Muscle of leg (tissue), 11 donors: Measurements from ENCODE around the gene ZSWIM1. TPM values are rescaled to one million over a fixed set of nuclear protein-coding genes. Genes with fewer than 3 reads are reported as not detected.

Source experiments
- DNase-seq: peaks from one replicate; pipeline ENCODE4 v3.0.0; 2013
- H3K27ac ChIP-seq: one replicate; pipeline ENCODE4 v1.5.1; 2013; ENCODE audit warnings: mild to moderate bottlenecking, low read length, control low read depth
- H3K27me3 ChIP-seq: one replicate; pipeline ENCODE4 v1.6.1; 2013; ENCODE audit warnings: low read length; ENCODE audit not compliant: control insufficient read depth, insufficient read depth
- H3K36me3 ChIP-seq: one replicate; pipeline ENCODE4 v1.6.1; 2013; ENCODE audit warnings: low read length; ENCODE audit not compliant: control insufficient read depth, insufficient read depth
- H3K4me1 ChIP-seq: one replicate; pipeline ENCODE4 v1.6.1; 2013; ENCODE audit warnings: low read length; ENCODE audit not compliant: control insufficient read depth, insufficient read depth
- H3K4me3 ChIP-seq: one replicate; pipeline ENCODE4 v1.5.1; 2013; ENCODE audit warnings: low read length, control low read depth
- H3K9me3 ChIP-seq: replicated peaks from 2 replicates; pipeline ENCODE4 v1.6.1; 2013; ENCODE audit warnings: low read depth, low read length; ENCODE audit not compliant: control insufficient read depth
- WGBS: methylation state at CpG from one replicate; pipeline ENCODE4 v1.1.5; 2013; ENCODE audit warnings: missing lambda C conversion rate; ENCODE audit not compliant: insufficient coverage; 5-methylcytosine and 5-hydroxymethylcytosine counted together
- polyA plus RNA-seq, 8 donors: library from polyadenylated mRNA; unstranded; fragments of 120-200 nt; gene quantifications; one replicate each; pipeline versions ENCODE4 v1.2.1 to v1.2.3, GENCODE V29; 2013; ENCODE audit warnings: inconsistent platforms in 1 of 8, low replicate concordance in 1 of 8; ENCODE audit not compliant: insufficient read length in 8 of 8, insufficient read depth in 1 of 8
- total RNA-seq: library from RNA; stranded (reverse); fragments of 120-200 nt; gene quantifications from one replicate; pipeline ENCODE4 v1.2.4, GENCODE V29; 2013

Gene ZSWIM1
- total and polyA plus RNA-seq, 9 donors, result 5.1 to 12.3 (median 9.5) TPM

- 20% methylated on average over 2 of the region's 5 CpGs for WGBS
- peaks cover under 1% of the 10 kb centered on the region for H3K27me3 ChIP-seq
- H3K27ac ChIP-seq, result peak overlapping the region; percentile 80
- no peak overlapping the region for H3K4me3 ChIP-seq
- DNase-seq, result peak; percentile 91
- H3K36me3 ChIP-seq, result no peaks in the 10 kb centered on the region
- no peaks in the 10 kb centered on the region for H3K9me3 ChIP-seq
- peaks cover 32% of the 10 kb centered on the region for H3K4me1 ChIP-seq
Measured at GRCh38 chr20:45917790-45918141, 36.7 kb downstream of the ZSWIM1 start.

DNA sequence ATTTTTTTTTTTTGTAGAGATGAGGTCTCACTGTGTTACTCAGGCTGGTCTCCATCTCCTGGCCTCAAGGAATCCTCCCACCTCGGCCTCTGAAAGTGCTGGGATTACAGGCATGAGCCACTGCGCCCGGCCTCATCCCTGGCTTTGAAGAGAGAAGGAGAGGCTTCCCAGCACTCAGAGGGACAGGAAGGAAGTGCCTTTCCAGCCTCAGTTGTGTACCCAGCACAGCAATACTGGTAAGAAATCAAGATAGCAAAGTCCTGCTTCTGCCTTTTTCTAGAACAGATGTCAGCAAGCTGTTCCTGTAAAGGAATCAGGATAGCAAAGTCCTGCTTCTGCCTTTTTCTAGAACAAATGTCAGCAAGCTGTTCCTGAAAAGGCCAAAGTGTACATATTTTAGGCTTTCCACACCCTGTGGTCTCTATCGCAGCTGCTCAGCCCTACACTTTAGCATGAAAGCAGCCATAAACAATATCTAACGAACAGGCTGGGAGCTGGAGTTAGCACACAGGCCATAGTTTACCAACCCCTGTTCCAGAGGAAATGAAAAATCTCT, 37.2 kb downstream of the ZSWIM1 start:
- Histone ChIP-seq H3K36me3 (no peaks in the 10 kb centered on the region), H3K4me1 (peaks cover 32% of the 10 kb centered on the region), H3K27ac (peak overlapping the region; percentile 80), H3K4me3 (no peak overlapping the region), H3K9me3 (no peaks in the 10 kb centered on the region), H3K27me3 (no peaks in the 10 kb centered on the region)
- peak; percentile 74 for DNase-seq
- WGBS, result 0% methylated on average over 2 of the region's 5 CpGs

DNA sequence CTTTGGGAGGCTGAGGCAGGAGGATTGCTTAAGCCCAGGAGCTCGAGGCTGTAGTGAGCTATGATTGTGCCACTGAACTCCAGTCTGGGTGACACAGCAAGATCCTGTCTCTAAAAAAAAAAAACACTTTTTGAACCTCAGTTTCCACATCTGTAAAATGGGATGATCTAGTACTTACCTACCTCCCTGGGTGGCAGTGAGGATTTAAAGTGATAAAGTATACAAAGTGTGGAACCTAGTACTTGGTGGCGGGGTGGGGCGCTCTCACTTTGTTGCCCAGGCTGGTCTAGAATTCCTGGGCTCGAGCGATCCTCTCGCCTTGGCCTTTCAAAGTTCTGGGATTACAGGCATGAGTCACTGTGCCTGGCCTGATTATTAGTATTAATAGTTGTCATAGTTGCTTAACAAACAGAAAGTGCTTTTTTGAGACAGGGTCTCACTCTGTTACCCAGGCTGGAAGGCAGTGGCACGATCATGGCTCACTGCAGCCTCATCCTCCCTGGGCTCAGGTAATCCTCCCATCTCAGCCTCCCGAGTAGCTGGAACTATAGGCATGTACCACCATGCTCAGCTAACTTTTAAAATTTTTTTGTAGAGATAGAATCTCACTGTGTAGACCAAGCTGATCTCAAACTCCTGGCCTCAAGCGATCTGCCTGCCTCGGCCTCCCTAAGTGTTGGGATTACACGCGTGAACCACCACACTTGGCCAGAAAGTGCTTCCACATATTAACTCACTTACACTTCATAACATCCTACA, 37.9 kb downstream of the ZSWIM1 start:
- Histone ChIP-seq H3K4me3 (no peak overlapping the region), H3K36me3 (no peaks in the 10 kb centered on the region), H3K27me3 (no peaks in the 10 kb centered on the region), H3K4me1 (peaks cover 33% of the 10 kb centered on the region), H3K27ac (peak overlapping the region; percentile 80), H3K9me3 (no peaks in the 10 kb centered on the region)
- no peak for DNase-seq
- 84% methylated on average over 4 of the region's 12 CpGs for WGBS

GRCh38 chr20:45919542-45920399, 38.7 kb downstream of the ZSWIM1 start:
- H3K4me3 ChIP-seq, result no peak overlapping the region

DNA sequence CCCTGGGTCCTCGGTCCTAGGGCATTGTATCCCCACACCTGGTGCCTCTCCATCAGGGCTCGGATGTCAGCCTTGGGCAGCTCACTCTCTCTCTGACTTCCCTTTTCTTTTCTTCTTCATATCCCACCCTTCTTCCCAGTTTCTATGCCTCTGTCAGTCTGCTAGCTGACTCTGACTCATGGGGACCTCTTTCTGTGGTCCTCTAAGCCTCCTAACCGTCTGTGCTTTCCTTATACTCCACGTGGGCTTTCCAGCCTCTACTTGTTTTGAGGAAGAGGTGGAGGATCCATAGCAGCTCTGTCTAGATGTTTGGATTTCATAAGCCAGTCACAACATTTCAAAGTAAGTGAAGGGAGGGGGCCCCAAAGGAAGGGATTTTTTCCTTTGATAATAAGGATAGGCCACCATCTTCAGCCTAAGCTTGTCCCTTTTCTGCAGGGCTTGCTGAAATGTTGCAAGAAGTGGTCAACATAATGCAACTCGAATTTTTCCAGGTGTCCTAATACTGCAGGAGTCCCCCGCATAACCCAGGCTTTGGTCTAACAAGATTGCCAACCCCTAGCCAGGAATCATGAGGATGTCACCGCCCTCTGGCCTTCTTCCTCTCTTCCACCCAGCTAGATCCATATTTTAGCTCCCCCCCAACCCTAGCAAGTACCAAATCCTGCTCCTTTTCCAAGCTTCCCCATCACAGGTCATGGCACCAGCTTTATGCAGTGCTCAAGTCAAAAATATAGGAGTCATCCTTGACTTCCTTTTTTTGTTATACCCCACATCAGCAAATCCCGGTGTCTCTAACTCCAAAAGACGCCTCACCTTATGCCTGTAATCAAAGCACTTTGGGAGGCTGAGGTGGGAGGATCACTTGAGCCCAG, 39.7 kb downstream of the ZSWIM1 start:
- Histone ChIP-seq H3K27me3 (no peaks in the 10 kb centered on the region), H3K4me3 (no peak overlapping the region), H3K4me1 (peaks cover 50% of the 10 kb centered on the region), H3K27ac (peak overlapping the region; percentile 69), H3K9me3 (no peaks in the 10 kb centered on the region), H3K36me3 (no peaks in the 10 kb centered on the region)
- 77% methylated on average over 5 of the region's 9 CpGs for WGBS
- DNase-seq, result no peak

More at GRCh38 chr20:45919542-45920399, 38.7 kb downstream of the ZSWIM1 start:
- Histone ChIP-seq H3K36me3 (no peaks in the 10 kb centered on the region), H3K4me1 (peaks cover 41% of the 10 kb centered on the region), H3K27ac (peak overlapping the region; percentile 69), H3K9me3 (no peaks in the 10 kb centered on the region), H3K27me3 (no peaks in the 10 kb centered on the region)
- WGBS, result 3% methylated on average over 5 of the region's 11 CpGs
- peak; percentile 91 for DNase-seq

GRCh38 chr20:45921337-45922189, 40.5 kb downstream of the ZSWIM1 start:
- no peaks in the 10 kb centered on the region for H3K9me3 ChIP-seq
- WGBS, result 88% methylated on average over 3 of the region's 11 CpGs
- no peaks in the 10 kb centered on the region for H3K36me3 ChIP-seq
- H3K27me3 ChIP-seq, result no peaks in the 10 kb centered on the region
- no peak overlapping the region for H3K4me3 ChIP-seq
- DNase-seq, result no peak
- H3K27ac ChIP-seq, result no peak overlapping the region
- H3K4me1 ChIP-seq, result peaks cover 51% of the 10 kb centered on the region

DNA sequence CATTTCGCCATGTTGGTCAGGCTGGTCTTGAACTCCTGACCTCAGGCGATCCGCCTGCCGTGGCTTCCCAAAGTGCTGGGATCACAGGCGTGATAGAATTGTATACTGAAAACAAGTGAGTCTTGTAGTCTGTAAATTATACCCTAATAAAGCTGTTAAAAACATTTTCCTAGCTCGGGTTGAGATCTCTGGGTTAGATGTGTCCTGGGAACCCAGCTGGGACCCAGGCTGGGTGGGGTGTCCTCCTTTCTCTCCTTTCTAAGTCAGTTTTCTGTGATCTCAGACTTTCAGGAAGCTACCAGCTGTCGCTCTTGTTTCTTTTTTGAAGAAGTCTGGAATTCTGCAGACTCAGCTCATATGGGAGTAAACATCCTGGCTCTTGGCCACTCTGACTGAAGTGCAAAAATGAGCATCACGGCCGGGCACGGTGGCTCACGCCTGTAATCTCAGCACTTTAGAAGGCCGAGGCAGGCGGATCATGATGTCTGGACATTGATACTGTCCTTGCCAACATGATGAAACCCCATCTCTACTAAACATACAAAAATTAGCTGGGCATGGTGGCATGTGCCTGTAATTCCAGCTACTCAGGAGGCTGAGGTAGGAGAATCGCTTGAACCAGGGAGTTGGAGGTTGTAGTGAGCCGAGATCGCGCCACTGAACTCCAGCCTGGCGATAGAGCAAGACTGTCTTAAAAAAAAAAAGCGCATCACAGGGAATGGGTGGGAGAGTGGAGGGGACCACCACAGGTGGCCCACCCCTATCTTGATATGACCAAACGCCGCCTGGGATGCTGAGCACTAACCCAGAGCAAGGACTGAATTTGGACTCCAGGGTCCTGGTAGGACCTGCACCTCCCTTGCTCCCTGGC, 43.6 kb downstream of the ZSWIM1 start:
- Histone ChIP-seq H3K27ac (peak overlapping the region; percentile 63), H3K36me3 (no peaks in the 10 kb centered on the region), H3K4me3 (no peak overlapping the region), H3K9me3 (no peaks in the 10 kb centered on the region), H3K27me3 (no peaks in the 10 kb centered on the region), H3K4me1 (peaks cover 32% of the 10 kb centered on the region)
- 71% methylated on average over 13 of the region's 21 CpGs for WGBS
- peak; percentile 88 for DNase-seq

- no peak for DNase-seq
- Histone ChIP-seq H3K36me3 (no peaks in the 10 kb centered on the region), H3K9me3 (no peaks in the 10 kb centered on the region), H3K4me3 (no peak overlapping the region), H3K27ac (no peak overlapping the region), H3K4me1 (peaks cover 21% of the 10 kb centered on the region), H3K27me3 (no peaks in the 10 kb centered on the region)
- WGBS, result 59% methylated on average over 4 of the region's 9 CpGs
Measured at GRCh38 chr20:45925821-45926506, 44.9 kb downstream of the ZSWIM1 start.
